ENCODE data around the gene RCAN3. TPM values are rescaled to one million over a fixed set of nuclear protein-coding genes. Genes with fewer than 3 reads are reported as not detected.
"Not testable (repeated sequence)": the region's sequence is repeated elsewhere in the genome, so short reads cannot be mapped to it uniquely, and the experiment has no call there.

RCAN3 gene
- total RNA-seq, 4 donors from 2014 or later: 2.6 to 22.1 (median 7.3) TPM

GRCh38 chr1:24508911-24509310 is 6.3 kb downstream of the RCAN3 start:
- Histone ChIP-seq H3K36me3 (no peaks in the 10 kb centered on the region), H3K27me3 (no peaks in the 10 kb centered on the region), H3K27ac (no peak overlapping the region), H3K9me3 (no peaks in the 10 kb centered on the region), H3K4me3 (no peak overlapping the region), H3K4me1 (no peaks in the 10 kb centered on the region)
- intact Hi-C loops (cut with DNase I; ENCODE audit: low total_unique reads): no loop called here
- no peak for DNase-seq
- TF ChIP-seq CTCF (IDR thresholded peaks at IDR 0.05) (no peak), POLR2A (IDR thresholded peaks at IDR 0.05) (no peak)

GRCh38 chr1:24513706-24514105 is 11.1 kb downstream of the RCAN3 start:
- intact Hi-C loops (cut with DNase I; ENCODE audit: low total_unique reads): no loop called here
- H3K9me3 ChIP-seq: no peaks in the 10 kb centered on the region

GRCh38 chr1:24514946-24515345 is 12.3 kb downstream of the RCAN3 start:
- H3K9me3 ChIP-seq: no peaks in the 10 kb centered on the region
- intact Hi-C loops (cut with DNase I; ENCODE audit: low total_unique reads): no loop called here
- H3K27ac ChIP-seq: no peak overlapping the region
- TF ChIP-seq POLR2A (IDR thresholded peaks at IDR 0.05) (no peak), CTCF (IDR thresholded peaks at IDR 0.05) (no peak)
- H3K36me3 ChIP-seq: no peaks in the 10 kb centered on the region
- H3K4me1 ChIP-seq: no peaks in the 10 kb centered on the region
- no peak for DNase-seq
- no peak overlapping the region for H3K4me3 ChIP-seq
- no peaks in the 10 kb centered on the region for H3K27me3 ChIP-seq

More at GRCh38 chr1:24513706-24514105, 11.1 kb downstream of the RCAN3 start:
- Histone ChIP-seq H3K27me3 (no peaks in the 10 kb centered on the region), H3K27ac (no peak overlapping the region), H3K36me3 (no peaks in the 10 kb centered on the region), H3K4me3 (no peak overlapping the region), H3K4me1 (no peaks in the 10 kb centered on the region)
- TF ChIP-seq POLR2A (IDR thresholded peaks at IDR 0.05) (no peak), CTCF (IDR thresholded peaks at IDR 0.05) (no peak)
- no peak for DNase-seq

- H3K4me3 ChIP-seq; DNase-seq; H3K36me3 ChIP-seq; H3K27ac ChIP-seq; intact Hi-C loops (cut with DNase I; ENCODE audit: low total_unique reads); H3K9me3 ChIP-seq; H3K4me1 ChIP-seq; H3K27me3 ChIP-seq: not testable (repeated sequence)
These were observed 13.1 kb downstream of the RCAN3 start for GRCh38 chr1:24515671-24516209.

- intact Hi-C loops (cut with DNase I; ENCODE audit: low total_unique reads): no loop called here
These were observed 13.9 kb downstream of the RCAN3 start for GRCh38 chr1:24516506-24516905.

More at GRCh38 chr1:24516506-24516905, 13.9 kb downstream of the RCAN3 start:
- Histone ChIP-seq H3K27ac (no peak overlapping the region), H3K9me3 (no peaks in the 10 kb centered on the region), H3K36me3 (no peaks in the 10 kb centered on the region), H3K27me3 (no peaks in the 10 kb centered on the region), H3K4me1 (no peaks in the 10 kb centered on the region), H3K4me3 (no peak overlapping the region)
- TF ChIP-seq POLR2A (IDR thresholded peaks at IDR 0.05): no peak
- TF ChIP-seq CTCF (IDR thresholded peaks at IDR 0.05): no peak
- no peak for DNase-seq

Data from uterus (tissue), 4 donors.